KMS-11 (cell line): ENCODE data around the gene SYTL1.

Source experiments
- H2AFZ ChIP-seq: fragments of 200-600 bp; sonication (generic); 2 replicates; pipeline ENCODE4 v1.6.1; 2016; ENCODE audit warnings: antibody characterized with exemption, mixed run types, low read depth
- H3K27ac ChIP-seq: fragments of 200-600 bp; sonication (generic); 2 replicates; pipeline ENCODE4 v1.6.1; 2016; ENCODE audit warnings: mild to moderate bottlenecking, mixed run types
- H3K27me3 ChIP-seq: fragments of 200-600 bp; sonication (generic); 2 replicates; pipeline ENCODE4 v1.6.1; 2017; ENCODE audit warnings: mild to moderate bottlenecking, low read depth, mixed run types, moderate library complexity; ENCODE audit not compliant: insufficient read depth
- H3K36me3 ChIP-seq: fragments of 200-600 bp; sonication (generic); 2 replicates; pipeline ENCODE4 v1.6.1; 2017; ENCODE audit warnings: mild to moderate bottlenecking, mixed run types; ENCODE audit not compliant: insufficient read depth
- H3K4me1 ChIP-seq: fragments of 200-600 bp; sonication (generic); 2 replicates; pipeline ENCODE4 v1.6.1; 2016; ENCODE audit warnings: mild to moderate bottlenecking, low read depth, mixed run types; ENCODE audit not compliant: poor library complexity, severe bottlenecking
- H3K4me2 ChIP-seq: fragments of 200-600 bp; sonication (generic); 2 replicates; pipeline ENCODE4 v1.7.0; 2016; ENCODE audit warnings: mild to moderate bottlenecking, mixed run types
- H3K4me3 ChIP-seq: fragments of 200-600 bp; sonication (generic); IDR thresholded peaks from 2 replicates; pipeline ENCODE4 v1.6.1; 2017; ENCODE audit warnings: low read depth, low read length, mixed read lengths; ENCODE audit not compliant: insufficient read depth
- H3K79me2 ChIP-seq: fragments of 200-600 bp; sonication (generic); 2 replicates; pipeline ENCODE4 v1.6.1; 2016; ENCODE audit warnings: low read depth, mixed run types; ENCODE audit not compliant: insufficient read depth
- H3K9ac ChIP-seq: fragments of 200-600 bp; sonication (generic); 2 replicates; pipeline ENCODE4 v1.6.1; 2016; ENCODE audit warnings: mild to moderate bottlenecking, mixed run types
- H4K20me1 ChIP-seq: fragments of 200-600 bp; sonication (generic); 2 replicates; pipeline ENCODE4 v1.6.1; 2016; ENCODE audit warnings: mild to moderate bottlenecking, mixed run types; ENCODE audit not compliant: insufficient read depth
- TF ChIP-seq, protein P1 (sequence below): fragments of 200-600 bp; sonication (generic); conservative IDR thresholded peaks from 2 replicates; pipeline ENCODE4 v1.6.1; 2017; ENCODE audit warnings: low read depth, mild to moderate bottlenecking, antibody characterized with exemption, low read length, moderate library complexity, mixed read lengths

Gene SYTL1

DNA sequence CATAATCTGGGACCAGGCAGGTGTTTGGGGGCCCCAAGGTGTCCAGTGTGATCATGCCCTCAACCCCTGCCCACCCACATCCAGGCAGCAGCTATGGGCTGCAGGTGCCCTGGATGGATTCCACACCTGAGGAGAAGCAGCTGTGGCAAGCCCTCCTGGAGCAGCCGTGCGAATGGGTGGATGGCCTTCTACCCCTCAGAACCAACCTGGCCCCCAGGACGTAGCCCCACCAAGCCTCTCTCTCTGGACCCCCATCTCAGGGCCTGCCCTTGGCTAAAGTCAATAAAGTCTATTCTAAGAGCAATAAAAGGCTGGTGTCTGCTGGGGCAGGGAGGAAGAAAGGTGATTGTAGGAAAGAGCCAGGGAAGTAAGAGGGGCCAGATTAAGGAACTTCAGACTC is 11.8 kb downstream of the SYTL1 start:
- Histone ChIP-seq H4K20me1 (no peaks in the 10 kb centered on the region), H3K4me1 (peaks cover 7% of the 10 kb centered on the region), H3K27me3 (no peaks in the 10 kb centered on the region), H3K4me3 (no peak overlapping the region), H3K27ac (no peak overlapping the region), H3K79me2 (no peaks in the 10 kb centered on the region), H2AFZ (no peak overlapping the region), H3K4me2 (no peak overlapping the region), H3K9ac (no peak overlapping the region), H3K36me3 (no peaks in the 10 kb centered on the region)
- TF ChIP-seq, protein P1, sequence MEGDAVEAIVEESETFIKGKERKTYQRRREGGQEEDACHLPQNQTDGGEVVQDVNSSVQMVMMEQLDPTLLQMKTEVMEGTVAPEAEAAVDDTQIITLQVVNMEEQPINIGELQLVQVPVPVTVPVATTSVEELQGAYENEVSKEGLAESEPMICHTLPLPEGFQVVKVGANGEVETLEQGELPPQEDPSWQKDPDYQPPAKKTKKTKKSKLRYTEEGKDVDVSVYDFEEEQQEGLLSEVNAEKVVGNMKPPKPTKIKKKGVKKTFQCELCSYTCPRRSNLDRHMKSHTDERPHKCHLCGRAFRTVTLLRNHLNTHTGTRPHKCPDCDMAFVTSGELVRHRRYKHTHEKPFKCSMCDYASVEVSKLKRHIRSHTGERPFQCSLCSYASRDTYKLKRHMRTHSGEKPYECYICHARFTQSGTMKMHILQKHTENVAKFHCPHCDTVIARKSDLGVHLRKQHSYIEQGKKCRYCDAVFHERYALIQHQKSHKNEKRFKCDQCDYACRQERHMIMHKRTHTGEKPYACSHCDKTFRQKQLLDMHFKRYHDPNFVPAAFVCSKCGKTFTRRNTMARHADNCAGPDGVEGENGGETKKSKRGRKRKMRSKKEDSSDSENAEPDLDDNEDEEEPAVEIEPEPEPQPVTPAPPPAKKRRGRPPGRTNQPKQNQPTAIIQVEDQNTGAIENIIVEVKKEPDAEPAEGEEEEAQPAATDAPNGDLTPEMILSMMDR, result no peak

DNA sequence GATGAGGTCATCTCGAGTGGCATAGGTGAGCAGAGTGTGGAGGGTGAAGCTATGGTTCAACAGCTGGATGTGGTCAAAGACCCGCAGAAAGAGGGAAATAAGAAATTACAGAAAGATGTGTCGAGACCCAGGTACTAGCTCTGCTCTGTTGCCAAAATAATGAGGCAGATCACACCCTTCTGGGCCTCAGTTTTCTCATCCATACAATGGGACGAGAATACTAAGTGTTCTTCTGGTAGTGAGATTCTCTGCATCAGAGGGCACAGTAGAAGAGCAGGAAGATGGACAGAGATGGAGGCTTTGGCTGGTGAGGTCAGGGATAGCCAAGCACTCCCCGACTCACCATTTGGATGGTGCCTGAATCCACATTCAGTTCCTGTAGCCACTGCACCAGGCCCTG is 13.9 kb downstream of the SYTL1 start:
- Histone ChIP-seq H3K4me1 (peaks cover 7% of the 10 kb centered on the region), H3K36me3 (no peaks in the 10 kb centered on the region), H3K4me2 (no peak overlapping the region), H4K20me1 (no peaks in the 10 kb centered on the region), H3K27me3 (no peaks in the 10 kb centered on the region), H3K9ac (no peak overlapping the region), H2AFZ (no peak overlapping the region), H3K79me2 (no peaks in the 10 kb centered on the region), H3K4me3 (no peak overlapping the region), H3K27ac (no peak overlapping the region)
- TF ChIP-seq, protein P1, result no peak

DNA sequence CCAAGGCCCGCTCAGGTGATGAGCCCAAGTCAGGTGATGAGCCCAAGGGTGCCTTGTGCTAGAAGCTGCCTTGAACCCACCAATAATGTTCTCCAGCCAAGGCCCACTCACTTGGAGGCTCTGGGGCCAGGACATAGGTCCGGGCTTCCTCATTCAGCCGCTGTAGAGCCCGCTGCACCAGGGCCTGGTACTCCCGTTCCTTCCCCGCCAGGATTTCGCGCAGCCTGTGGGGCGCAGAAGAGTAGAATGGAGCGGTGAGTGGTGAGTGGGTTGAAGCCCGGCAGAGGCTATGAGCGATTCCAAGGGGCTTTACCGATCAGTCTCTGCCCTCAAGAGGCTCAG is 14.4 kb downstream of the SYTL1 start:
- Histone ChIP-seq H3K36me3 (no peaks in the 10 kb centered on the region), H3K4me2 (no peak overlapping the region), H2AFZ (no peak overlapping the region), H3K4me3 (no peak overlapping the region), H3K27ac (no peak overlapping the region), H3K4me1 (peaks cover 7% of the 10 kb centered on the region), H3K27me3 (no peaks in the 10 kb centered on the region), H3K9ac (no peak overlapping the region), H4K20me1 (no peaks in the 10 kb centered on the region), H3K79me2 (no peaks in the 10 kb centered on the region)
- TF ChIP-seq, protein P1, result no peak

DNA sequence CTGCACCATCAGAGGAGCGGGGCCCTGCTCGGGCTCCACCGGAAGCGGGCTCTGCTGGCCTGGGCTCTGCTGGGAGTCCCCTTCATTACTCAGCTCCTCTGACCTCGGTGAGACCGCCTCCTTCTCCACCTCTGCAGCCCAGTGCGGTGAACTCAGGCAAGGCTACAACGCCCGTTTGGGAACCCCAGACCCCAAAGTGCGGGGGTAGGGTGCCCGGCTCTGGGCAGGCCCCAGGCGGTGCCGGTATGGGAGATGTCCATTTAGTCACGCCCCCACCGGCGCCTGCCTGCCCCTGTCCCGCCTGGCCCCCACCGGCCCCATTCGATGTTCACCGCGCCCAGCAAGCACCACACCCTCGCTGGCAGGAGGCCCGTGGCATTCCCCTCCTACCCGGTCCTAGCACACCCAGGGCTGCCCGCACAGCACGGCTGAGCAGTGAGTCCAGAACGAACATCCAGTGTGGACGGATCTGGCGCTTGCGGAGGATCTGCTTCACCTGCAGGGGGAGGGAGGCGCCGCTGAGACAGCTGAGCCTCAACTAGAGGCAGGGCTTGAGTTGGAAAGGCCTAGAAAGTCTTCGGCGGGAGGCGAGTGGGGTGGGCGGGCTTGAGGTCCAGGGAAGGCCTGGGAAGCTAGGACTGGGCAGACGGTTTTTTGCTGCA is 14.9 kb downstream of the SYTL1 start:
- Histone ChIP-seq H3K4me2 (peak overlapping the region; percentile 79; the same call in 1 of the 2 replicates), H2AFZ (peak overlapping the region; percentile 79), H4K20me1 (no peaks in the 10 kb centered on the region), H3K79me2 (no peaks in the 10 kb centered on the region), H3K4me1 (peaks cover 7% of the 10 kb centered on the region), H3K36me3 (no peaks in the 10 kb centered on the region), H3K27ac (no peak overlapping the region), H3K9ac (no peak overlapping the region), H3K4me3 (no peak overlapping the region), H3K27me3 (no peaks in the 10 kb centered on the region)
- TF ChIP-seq, protein P1, result no peak
